Ovary (tissue), 3 donors: ENCODE data around the gene TEKT3.

Experiments
- POLR2A ChIP-seq: fragments of 450-650 bp; IDR thresholded peaks from one replicate; pipeline ENCODE4 v1.6.1; 2017; ENCODE audit warnings: antibody characterized with exemption, mild to moderate bottlenecking, moderate library complexity
- TF ChIP-seq, protein P1 (sequence below), 3 donors: fragments of 450-650 bp in 2 of 3; fragments of 200-600 bp in 1 of 3; IDR thresholded peaks; one replicate each; pipeline versions ENCODE4 v1.5.1 to v1.8.0; 2016 to 2022; ENCODE audit warnings: antibody characterized with exemption in 3 of 3, mild to moderate bottlenecking in 1 of 3
- donor health status: DM: no; HTN: no; CAD: no.

GRCh38 chr17:15348021-15348420 lies 6.6 kb upstream of the TEKT3 start:
- TF ChIP-seq, protein P1, sequence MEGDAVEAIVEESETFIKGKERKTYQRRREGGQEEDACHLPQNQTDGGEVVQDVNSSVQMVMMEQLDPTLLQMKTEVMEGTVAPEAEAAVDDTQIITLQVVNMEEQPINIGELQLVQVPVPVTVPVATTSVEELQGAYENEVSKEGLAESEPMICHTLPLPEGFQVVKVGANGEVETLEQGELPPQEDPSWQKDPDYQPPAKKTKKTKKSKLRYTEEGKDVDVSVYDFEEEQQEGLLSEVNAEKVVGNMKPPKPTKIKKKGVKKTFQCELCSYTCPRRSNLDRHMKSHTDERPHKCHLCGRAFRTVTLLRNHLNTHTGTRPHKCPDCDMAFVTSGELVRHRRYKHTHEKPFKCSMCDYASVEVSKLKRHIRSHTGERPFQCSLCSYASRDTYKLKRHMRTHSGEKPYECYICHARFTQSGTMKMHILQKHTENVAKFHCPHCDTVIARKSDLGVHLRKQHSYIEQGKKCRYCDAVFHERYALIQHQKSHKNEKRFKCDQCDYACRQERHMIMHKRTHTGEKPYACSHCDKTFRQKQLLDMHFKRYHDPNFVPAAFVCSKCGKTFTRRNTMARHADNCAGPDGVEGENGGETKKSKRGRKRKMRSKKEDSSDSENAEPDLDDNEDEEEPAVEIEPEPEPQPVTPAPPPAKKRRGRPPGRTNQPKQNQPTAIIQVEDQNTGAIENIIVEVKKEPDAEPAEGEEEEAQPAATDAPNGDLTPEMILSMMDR (IDR thresholded peaks at IDR 0.05), result no peak
- TF ChIP-seq POLR2A, result no peak
